Upper lobe of left lung (tissue), 4 donors: ENCODE data around the gene ANO1.

ENCODE experiments used
- POLR2A ChIP-seq, 4 donors: fragments of 450-650 bp; IDR thresholded peaks; one replicate each; pipeline ENCODE4 v1.5.1; 2016 to 2017; ENCODE audit warnings: antibody characterized with exemption in 4 of 4, mild to moderate bottlenecking in 2 of 4
- TF ChIP-seq, protein P1 (sequence below), 6 experiments: fragments of 450-650 bp in 4 of 6; fragments of 200-600 bp in 2 of 6; sonication (generic) in 2 of 6; IDR thresholded peaks; one replicate each; pipeline ENCODE4 v1.5.1; 2016 to 2019; ENCODE audit warnings: antibody characterized with exemption in 6 of 6

DNA sequence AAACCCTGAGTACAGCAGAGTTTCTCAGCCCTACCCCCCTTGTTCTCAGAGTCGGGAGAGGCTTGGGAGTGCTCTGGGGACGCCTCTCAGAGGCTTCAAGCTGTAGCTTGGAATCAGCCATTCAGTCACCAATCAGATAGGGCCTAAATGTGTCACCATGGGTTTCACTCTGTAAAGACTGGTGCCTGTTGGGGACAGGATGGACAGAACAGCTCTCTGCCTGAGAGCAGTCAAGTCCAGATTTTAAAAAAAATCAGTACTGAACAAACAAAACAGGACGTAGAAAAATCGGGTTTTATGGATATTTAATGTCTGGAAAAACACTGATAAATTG lies 126.3 kb downstream of the ANO1 start:
- TF ChIP-seq, protein P1, sequence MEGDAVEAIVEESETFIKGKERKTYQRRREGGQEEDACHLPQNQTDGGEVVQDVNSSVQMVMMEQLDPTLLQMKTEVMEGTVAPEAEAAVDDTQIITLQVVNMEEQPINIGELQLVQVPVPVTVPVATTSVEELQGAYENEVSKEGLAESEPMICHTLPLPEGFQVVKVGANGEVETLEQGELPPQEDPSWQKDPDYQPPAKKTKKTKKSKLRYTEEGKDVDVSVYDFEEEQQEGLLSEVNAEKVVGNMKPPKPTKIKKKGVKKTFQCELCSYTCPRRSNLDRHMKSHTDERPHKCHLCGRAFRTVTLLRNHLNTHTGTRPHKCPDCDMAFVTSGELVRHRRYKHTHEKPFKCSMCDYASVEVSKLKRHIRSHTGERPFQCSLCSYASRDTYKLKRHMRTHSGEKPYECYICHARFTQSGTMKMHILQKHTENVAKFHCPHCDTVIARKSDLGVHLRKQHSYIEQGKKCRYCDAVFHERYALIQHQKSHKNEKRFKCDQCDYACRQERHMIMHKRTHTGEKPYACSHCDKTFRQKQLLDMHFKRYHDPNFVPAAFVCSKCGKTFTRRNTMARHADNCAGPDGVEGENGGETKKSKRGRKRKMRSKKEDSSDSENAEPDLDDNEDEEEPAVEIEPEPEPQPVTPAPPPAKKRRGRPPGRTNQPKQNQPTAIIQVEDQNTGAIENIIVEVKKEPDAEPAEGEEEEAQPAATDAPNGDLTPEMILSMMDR (IDR thresholded peaks at IDR 0.05) = no peak
- no peak for TF ChIP-seq POLR2A (IDR thresholded peaks at IDR 0.05)
